GM21360 (cell line): ENCODE measurements around the gene TMEM233.
"Not testable (repeated sequence)": the region's sequence is repeated elsewhere in the genome, so short reads cannot be mapped to it uniquely, and the experiment has no call there.

ENCODE experiments used
- ATAC-seq: cut with Tn5 transposase; IDR thresholded peaks from one replicate; pipeline ENCODE4 v1.9.1; 2021; ENCODE audit warnings: mild to moderate bottlenecking, moderate library complexity; ENCODE audit not compliant: unreplicated experiment

TMEM233 gene

DNA sequence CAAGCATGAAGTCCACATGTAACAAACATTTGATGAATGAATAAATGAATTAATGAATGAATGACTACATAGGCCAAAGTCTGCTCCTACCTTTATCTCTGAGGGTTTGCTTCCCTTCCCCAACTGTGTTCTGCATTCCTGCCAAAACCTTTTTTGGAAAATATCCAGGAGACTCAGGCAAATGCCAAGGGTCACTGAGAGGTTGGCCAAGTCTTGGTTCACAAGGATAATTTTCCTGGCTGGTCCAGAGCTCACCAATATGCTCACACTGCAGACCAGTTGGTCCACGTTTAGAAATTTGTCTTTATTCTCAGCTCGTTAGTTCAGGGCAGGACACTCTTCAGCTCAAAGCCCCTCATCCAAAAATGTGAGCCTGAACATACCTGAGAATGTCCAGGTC is 10.2 kb downstream of the TMEM233 start:
- ATAC-seq: no peak

DNA sequence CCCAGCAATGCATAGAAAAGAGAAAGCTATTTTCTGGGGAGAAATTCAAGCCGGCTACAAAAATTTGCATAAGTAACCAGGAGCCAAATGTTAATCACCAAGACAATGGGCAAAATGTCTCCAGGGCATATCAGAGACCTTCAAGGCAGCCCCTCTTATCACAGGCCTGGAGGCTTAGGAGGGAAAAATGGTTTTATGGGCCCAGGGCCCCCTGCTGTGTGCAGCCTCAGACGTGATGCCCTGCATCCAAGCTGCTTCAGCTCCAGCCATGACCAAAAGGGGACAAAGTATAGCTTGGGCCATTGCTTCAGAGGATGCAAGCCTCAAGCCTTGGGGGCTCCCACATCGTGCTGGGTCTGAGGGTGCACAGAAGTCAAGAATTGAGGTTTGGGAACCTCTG is 15.8 kb downstream of the TMEM233 start:
- no peak for ATAC-seq

DNA sequence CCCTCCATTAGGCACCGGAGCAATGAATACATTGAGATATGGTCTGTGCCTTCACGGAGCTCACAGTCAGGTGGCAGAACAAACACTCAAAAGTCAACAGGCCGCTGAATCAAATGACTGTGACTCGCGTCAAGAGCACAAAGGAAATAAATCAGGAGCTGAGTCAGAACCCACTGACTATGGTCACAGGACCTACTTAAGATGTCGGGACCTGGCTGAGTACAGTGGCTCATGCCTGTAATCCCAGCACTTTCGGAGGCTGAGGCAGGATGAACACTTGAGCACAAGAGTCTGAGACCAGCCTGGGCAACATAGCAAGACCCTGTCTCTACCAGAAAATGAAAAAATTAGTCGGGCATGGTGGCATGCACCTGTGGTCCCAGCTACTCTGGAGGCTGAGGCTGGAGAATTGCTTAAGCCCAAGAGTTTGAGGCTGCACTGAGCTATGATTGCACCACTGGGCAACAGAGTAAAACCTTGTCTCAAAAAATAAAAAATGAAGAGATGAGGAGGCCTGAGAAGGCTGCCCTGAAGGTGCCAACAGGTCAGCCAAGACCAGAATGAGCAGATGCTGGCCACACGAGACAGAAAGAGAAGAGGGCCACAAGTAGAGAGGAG is 19.9 kb downstream of the TMEM233 start:
- no peak for ATAC-seq

DNA sequence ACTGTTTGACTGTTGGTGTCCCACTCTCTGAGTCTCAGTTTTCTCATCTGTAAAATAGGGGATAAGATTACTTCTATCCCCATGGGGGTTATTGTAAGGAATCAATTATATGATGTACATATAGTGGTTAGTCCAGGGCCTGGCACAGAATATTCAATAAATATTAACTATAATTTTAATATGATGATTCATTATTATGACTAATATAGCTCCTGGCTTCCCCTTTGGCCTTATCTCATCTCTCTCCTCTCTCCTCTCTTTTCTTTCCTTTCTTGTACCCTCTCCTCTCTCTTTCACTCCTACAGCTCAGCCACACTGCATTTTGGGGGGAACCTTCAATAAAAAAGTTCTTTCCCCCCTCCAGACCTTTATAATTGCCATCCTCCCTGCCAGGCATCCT is 21.1 kb downstream of the TMEM233 start:
- no peak for ATAC-seq

DNA sequence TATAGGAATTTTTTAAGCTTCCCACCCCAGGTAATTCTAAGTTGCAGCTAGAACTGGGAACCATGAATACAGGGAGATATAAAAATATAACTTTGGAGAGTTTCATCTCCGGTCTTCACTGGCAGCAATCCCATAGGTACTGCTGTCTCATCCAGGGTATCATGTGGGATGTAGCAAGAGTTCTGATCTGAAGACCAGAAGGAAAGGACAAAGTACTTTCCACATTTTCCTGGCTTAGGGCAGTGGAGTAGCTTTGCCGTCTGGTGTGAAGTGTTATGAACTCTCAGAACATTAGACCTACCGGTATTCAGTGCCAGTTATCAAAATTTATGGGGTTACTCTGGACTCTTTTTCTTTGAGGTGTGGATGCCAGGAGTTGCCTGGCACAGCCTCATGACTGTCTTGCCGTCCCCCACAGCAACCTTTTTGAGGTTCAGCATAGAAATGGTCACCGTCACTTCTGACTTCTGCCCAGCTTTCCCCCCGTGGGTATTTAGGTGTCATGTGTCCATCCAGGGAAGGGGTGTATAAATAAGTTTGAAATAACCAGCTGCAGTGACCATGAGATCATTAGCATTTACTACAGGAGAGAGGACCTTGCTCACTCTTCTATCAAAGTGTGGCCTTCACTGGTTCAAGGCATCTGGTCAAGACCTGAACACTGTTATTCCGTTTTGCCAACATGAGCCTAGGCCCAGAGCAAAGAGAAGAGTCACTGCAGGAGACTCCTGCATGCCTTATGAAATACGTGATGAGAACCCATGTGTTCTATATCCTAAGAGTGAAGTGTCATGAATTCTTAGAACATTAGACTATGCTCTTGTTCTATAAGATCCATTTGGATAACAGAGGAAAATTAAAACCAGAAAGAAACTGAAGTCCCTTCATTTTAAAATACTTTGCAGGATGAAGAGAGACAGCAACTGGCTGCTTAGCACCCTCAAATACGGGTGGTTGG is 22.2 kb downstream of the TMEM233 start:
- ATAC-seq: no peak

DNA sequence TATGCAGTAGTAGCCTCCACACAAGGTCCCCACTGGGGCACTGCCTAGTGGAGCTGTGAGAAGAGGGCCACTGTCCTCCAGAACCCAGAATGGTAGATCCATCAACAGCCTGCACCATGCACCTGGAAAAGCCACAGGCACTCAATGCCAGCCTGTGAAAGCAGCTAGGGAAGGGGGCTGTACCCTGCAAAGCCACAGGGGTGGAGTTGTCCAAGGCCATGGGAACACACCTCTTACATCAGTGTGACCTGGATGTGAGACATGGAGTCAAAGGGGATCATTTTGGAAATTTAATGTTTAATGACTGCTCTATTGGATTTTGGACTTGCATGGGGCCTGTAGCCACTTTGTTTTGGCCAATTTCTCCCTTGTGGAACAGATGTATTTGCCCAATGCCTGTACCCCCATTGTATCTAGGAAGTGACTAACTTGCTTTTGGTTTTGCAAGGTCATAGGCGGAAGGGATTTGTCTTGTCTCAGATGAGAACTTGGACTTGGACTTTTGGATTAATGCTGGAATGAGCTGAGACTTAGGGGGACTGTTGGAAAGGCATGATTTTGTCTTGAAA is 24.8 kb downstream of the TMEM233 start:
- ATAC-seq: not testable (repeated sequence)

DNA sequence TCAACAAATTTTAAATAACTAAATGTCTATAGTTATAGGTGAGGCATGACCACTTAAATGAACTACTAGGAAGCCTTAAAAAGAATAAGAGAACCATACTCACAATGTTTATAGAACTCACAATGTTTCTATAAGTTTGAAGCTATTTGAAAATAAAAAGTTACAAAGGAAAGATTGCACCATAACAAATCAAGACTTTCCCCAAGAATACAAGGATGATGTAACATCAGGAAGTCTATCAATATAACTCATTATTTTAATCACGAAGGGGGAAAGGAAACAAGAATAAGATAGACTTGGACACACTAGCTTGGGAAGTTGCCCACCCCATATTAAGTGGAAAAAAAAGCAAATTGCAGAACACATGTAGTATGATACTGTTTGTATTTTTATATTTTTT is 26.9 kb downstream of the TMEM233 start:
- no peak for ATAC-seq

DNA sequence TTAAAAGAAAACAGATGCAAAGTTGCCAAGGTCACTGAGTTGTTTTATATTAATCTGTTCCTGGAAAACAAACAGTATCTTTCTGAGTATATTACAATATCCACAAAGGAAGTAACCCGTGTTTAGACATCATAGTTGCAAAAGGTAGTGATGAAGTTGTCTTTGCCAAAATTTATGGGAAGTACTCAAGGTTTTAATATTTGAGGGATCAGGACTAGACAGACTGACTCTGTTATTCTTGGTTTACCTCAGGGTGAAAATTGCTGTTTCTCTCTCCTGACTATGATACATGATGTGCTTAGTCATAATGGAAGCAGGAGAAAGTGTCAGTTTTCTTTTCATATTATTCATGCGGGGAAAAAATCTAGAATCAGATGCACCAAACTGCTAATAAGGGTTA is 28.3 kb downstream of the TMEM233 start:
- ATAC-seq: no peak

DNA sequence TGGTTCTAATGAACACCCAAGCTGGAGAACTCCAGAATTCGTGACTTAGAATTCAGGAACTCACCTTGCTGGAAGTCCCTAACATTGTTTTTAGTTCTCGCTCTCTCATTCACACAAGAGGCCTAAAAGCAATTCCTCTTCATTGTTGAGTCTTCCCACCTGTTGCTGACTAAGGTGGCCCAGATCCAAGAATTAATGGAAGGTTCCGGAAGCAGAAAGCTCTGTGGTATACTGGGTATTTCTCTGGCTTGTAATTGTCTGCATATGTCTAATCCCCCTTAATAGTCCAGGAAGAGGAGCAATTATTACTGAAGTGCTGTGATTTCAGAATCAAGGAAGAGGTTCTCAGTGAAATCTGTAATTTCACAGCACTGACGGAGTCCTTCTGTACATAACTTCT is 31.4 kb downstream of the TMEM233 start:
- no peak for ATAC-seq

DNA sequence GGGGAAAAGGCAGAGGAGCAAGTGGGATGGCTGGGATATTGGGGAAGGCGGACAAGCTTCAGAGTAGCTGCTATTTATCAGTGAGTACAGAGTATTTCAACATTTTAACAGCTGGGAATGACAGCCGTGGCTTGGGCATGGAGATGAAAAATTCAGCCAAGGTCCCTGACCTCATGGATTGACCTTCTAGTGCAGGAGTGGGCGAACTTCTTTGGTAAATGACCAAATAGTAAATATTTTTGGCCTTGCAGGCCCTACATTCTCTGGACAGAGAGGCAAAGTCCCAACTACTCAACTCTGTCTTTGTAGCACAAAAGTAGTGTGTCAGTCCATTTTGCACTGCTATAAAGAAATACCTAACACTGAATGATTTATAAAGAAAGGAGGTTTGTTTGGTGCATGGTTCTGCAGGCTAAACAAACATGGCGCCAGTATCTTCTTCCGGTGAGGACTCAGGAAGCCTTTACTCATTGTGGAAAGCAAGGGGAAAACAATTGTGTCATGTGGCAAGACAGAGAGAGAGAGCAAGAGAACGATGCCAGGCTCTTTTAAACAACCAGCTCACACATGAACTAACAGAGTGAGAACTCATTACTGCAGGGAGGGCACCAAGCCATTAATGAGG is 33.6 kb downstream of the TMEM233 start:
- ATAC-seq: no peak

DNA sequence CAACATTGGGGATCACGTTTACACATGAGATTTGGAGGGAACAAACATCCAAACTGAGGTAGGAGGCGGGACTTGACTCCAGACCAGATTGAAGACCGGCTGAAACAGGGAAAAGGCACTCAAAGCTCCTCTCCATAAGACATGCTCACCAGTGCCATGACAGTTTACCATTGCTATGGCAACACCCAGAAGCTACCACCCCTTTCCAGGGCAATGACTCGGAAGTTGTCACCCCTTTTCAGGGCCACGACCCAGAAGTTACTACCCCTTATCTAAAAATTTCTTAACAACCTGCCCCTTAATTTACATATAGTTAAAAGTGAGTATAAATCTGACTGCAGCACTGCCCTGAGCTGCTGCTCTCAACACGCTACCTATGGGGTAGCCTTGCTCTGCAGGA is 34.1 kb downstream of the TMEM233 start:
- ATAC-seq: no peak

DNA sequence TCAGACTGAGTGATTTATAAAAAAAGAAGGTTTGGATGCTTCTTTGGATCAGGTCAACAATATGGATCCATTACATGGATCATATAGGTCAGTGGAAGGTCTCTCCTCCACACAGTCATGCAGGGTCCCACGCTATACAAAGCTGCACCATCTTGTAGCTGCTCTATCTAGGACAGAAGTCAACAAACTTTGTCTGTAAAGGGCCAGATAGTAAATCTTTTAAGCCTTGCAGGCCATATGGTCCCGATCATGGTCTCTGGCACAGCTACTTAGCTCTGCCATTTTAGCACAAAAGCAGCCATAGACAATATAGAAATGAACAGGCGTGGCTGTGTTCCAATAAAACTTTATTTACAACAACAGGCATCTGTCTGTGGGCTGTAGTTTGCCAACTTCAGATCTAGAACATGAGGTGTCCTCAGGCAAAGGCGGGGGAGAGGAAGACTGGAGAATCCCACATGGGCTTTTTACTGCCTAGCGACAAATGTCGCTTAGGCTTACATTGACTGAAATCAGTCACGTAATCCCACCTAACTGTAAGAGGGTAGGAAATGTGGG is 36.7 kb downstream of the TMEM233 start:
- ATAC-seq: no peak

DNA sequence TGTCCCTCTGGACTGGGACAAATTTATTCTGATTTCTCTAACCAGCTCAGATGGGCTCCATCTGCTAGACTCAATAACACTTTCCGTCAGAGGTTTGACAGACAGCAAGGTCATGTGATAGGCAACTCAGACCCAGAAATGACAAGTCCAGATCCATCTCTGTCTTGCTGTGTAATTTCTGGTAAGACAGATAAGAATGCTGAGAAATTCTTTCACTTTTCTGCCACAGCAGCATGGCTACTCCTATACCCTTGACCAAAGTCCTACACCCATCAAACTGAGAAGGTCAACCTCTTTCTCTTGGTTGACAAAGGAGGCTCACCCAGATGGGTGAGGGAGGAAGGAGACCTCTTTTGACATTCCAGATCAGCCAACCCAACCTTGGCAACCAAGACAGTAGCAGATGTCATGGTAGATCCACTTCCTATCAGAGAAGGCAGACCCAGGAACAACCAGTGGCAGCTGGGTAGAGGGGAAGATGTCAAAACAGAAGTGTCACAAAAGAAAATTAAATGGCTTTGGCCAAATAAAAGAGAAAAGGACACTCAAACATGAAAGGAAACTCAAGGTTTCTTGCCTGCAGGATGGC is 37.5 kb downstream of the TMEM233 start:
- no peak for ATAC-seq

DNA sequence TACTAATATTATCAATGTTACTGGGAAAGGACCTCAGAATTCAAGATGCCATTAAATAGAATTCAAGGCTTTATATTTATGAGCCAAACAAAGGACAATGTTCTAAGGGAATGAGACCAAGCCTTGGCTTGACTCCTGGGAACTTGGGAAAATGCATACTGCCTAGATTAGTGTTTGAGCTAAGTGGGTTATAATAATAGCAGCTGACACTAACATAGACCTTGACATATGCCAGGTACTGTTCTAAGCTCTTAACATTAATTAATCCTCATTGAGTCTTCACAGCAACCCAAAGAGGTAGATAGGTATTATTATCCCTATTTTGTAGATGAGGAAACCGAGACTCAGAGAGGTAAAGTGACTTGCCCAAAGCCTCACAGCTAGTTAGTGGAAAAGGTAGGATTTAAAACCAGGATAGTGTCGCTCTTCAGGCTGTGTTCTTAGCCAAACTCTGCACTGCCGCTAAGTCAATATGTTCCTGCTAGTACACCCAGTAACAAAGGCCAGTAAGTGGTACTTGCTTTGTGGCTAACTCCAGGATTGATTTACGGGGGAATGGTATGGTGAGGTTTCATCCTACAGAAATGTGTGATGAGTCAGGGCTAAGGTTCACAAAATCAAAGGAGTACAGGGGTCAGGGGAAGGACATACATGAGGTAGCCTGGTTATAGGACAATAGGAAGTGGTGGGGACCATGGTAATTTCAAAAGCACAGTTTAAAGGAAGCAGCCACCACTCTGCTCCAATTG is 38.5 kb downstream of the TMEM233 start:
- ATAC-seq: no peak

DNA sequence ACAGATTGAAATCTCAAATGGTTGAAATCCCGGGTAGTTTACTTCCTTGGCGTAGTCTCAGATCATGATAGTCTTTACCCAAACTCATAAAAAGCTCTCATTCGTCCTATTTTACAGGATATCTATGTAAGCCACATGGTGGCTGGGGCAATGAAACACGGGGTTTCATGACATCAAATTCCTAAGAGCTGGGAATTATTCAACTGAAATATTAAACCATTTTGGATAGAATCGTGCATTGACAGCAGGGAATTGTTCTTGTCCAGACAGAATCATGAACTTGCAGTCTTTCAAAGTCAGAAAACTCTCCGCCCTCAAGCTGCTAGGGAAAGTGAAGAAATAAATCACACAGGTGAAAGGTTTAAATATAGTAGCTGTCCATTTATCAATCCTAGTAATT is 41.2 kb downstream of the TMEM233 start:
- no peak for ATAC-seq

DNA sequence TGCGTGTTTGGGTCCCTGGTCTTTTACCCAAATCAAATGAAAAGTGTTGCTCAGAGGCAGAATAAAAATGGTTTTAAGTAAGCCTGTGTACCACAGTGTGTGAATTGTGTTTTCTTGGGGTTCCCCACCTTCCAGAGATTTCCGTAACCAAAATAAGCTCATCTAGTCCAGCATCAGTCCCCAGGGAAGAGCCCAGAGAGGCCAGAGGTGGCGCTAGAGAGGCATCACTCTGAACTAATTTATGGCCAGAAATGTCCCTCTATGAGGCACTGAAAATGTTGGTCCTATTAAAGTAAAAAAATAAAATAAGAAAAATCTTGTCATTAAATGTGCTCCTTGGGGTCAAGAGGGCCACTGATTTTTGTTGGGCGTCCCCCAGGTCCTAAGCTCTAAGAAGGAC is 49.4 kb downstream of the TMEM233 start:
- no peak for ATAC-seq

DNA sequence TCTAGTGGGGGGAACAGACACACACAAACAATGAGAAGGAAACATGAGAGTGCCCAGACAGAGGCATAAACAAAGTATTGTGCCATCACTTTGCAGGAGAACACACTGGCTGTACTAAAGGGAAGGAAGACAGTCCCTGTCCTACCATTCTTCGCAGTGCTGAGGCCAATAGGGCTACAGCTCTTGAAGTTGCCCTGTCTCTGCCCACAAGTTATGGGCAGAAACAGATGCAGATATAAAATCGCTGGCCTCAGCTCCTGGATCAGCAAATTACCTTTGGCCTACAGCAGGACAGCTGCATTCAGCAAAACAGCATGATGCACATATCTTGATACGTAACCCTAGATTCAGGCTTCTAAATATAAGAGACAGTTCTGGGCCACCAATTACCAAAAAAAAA is 51.4 kb downstream of the TMEM233 start:
- ATAC-seq: no peak

DNA sequence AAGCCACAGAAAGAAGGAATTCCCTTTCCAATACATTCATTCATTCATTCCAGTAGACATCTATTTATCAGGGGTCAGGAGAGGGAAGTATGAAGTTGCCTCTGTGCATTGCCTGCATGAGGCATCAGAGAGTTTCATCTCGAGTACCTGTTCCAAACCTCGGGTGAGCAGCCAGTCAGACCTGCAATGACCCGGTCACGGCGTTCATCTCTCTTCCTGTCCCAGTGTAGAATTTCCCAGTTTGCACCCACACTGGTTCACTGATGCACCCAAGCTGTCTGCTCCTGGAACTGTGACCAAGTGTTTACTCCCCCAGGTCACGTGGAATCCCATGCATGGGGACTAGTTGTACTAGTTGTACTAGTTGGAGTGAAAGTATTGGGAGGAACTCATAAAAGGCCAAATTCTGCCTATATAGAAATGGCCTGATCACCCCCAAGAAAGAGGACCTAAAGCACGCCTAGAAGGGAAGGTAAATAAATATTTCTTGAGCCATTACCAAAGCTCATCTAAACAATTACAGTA is 52.0 kb downstream of the TMEM233 start:
- no peak for ATAC-seq

DNA sequence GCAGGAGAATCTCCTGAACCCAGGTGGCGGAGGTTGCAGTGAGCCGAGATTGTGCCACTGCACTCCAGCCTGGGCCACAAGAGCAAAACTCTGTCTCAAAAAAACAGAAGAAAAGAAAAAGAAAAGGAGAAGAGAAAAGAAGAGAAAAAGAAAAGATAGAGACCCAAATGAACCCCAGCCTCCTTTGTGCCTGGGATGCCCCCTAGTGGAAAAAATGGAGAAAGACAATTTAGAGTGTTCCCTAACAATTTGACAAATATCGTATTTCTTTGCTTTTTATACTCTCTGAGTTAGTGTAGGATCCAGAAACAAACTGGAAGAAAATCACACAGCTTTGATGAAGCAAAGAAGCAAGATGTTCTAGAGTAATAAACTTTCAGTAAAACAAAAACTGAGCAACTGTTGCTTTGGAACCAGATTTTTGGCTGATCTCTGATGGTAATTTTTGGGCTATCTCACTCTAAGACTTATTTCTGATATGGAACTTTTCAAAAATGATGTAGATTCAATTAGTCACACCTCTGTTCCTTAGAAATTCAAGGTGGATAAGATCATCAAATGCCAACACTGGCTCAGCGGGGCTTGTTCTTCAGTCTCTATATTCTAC is 55.7 kb downstream of the TMEM233 start:
- ATAC-seq: no peak

DNA sequence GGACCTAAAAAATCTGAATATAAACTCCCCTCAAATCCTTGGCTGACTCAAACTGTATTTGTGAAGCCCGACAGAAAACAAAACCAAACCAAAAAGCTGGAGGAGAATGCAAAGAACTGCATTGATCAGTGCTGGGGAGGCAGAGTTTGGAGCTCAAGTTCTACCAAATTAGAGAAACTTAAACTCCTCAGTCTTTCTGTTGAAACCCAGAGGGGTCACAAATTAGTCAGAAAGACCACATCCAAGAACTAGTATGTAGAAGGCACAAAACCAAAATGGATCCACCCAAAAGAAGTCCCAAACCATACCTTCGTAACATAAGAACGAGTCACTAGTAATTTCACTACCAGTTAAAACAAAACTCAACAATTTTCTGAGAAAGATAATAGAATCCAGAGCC is 59.1 kb downstream of the TMEM233 start:
- no peak for ATAC-seq
